Natural killer cell treated with Interleukin-12 subunit alpha and Interleukin-12 subunit beta and Interleukin-15 and Interleukin-18, amount 100 ng/mL, for 72 hours (primary cell): ENCODE measurements around the gene RGS7BP. TPM values are rescaled to one million over a fixed set of nuclear protein-coding genes. Genes with fewer than 3 reads are reported as not detected.

Source experiments
- ATAC-seq, 2 donors: fragments of 150-1000 bp; cut with Tn5 transposase in 1 of 2; sonication (Bioruptor Pico), chemical (Tn5 transposase) in 1 of 2; 2 replicates each; pipeline ENCODE4 v1.10.0; 2021
- DNase-seq: peaks from one replicate; pipeline ENCODE4 v3.0.0; 2022; ENCODE audit warnings: low spot score
- H3K27ac Mint-ChIP-seq, 2 donors: 1 replicate in 1 of 2; 2 replicates in 1 of 2; pipeline ENCODE4 v1.8.0; 2022; ENCODE audit warnings: mixed read lengths in 2 of 2, mild to moderate bottlenecking in 1 of 2, moderate library complexity in 1 of 2
- H3K27me3 Mint-ChIP-seq, 2 donors: 1 replicate in 1 of 2; 2 replicates in 1 of 2; pipeline ENCODE4 v1.8.0; 2022; ENCODE audit warnings: mixed read lengths in 2 of 2
- H3K36me3 Mint-ChIP-seq: one replicate; pipeline ENCODE4 v1.8.0; 2022; ENCODE audit warnings: mixed read lengths
- H3K4me1 Mint-ChIP-seq, 2 donors: 1 replicate in 1 of 2; 2 replicates in 1 of 2; pipeline ENCODE4 v1.8.0; 2022; ENCODE audit warnings: low read depth in 2 of 2, mixed read lengths in 2 of 2, mild to moderate bottlenecking in 1 of 2
- H3K4me3 Mint-ChIP-seq: one replicate; pipeline ENCODE4 v1.8.0; 2022; ENCODE audit warnings: mixed read lengths
- H3K9me3 Mint-ChIP-seq: 2 replicates; pipeline ENCODE4 v1.8.0; 2022; ENCODE audit warnings: mixed read lengths
- total RNA-seq, 2 donors: library from RNA; stranded (reverse); gene quantifications; one replicate each; pipeline ENCODE4 v1.2.3, GENCODE V29; 2022

RGS7BP gene
- total RNA-seq = not detected

DNA sequence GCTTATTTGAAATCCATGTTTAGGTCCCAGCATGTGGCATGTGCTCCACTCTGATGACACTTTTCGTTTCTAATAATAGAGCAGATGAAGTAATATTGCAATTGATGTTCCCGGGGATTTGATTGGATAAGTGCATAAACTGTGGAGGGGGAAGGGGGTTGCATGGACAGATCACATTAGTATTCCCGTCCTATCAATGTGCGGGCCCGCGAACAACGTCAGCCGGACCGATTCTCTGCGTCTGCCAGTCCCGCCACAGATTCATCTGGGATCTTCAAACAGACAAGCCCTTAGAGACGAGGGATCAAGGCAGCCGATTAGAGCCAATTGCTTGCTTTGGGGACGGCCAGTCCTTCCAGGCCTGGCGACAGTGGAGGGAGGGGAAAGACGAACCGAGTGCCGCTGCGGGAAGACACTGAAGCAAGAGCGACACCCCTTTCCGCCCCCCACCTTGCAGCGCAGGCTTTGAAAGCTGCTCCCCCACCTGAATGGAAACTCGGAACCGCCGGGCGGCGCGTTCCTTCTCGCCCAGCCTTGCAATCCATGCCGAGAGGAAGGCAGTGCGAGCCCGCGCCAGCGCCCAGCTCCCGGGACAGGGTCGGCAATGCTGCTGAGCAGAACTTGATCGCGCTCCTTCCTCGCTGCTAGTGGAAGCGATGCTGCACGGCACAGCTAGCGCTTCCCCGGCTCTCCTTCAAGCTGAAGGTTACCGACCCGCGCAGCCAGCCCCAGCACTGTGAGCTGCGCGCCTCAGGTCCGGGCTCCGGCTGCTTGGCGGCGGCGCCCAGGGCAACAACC lies at the start of gene RGS7BP:
Gene RGS7BP, plus strand, starts transcription at position 247 of the 798 bp plus-strand sequence. CDS start 610 bp downstream, outside the sequence.
- Mint-ChIP-seq H3K27me3 (peaks cover 20 to 40% of the 10 kb centered on the region in 2 donors), H3K27ac (no peak within 1 kb of the TSS), H3K4me3 (no peak within 1 kb of the TSS), H3K36me3 (no peaks in the 10 kb centered on the region), H3K9me3 (peaks cover 3% of the 10 kb centered on the region), H3K4me1 (no peaks in the 10 kb centered on the region)
- no peak for ATAC-seq
- DNase-seq = no peak

- ATAC-seq (no peak), DNase-seq (no peak)
- H3K4me3 Mint-ChIP-seq = no peak overlapping the region
- no peaks in the 10 kb centered on the region for H3K27me3 Mint-ChIP-seq
- peaks cover 29% of the 10 kb centered on the region for H3K9me3 Mint-ChIP-seq
- no peak overlapping the region for H3K27ac Mint-ChIP-seq
- no peaks in the 10 kb centered on the region for H3K4me1 Mint-ChIP-seq
- H3K36me3 Mint-ChIP-seq = peaks cover 5% of the 10 kb centered on the region
Observed at GRCh38 chr5:64457846-64458245, 48.0 kb upstream of the RGS7BP start.

DNA sequence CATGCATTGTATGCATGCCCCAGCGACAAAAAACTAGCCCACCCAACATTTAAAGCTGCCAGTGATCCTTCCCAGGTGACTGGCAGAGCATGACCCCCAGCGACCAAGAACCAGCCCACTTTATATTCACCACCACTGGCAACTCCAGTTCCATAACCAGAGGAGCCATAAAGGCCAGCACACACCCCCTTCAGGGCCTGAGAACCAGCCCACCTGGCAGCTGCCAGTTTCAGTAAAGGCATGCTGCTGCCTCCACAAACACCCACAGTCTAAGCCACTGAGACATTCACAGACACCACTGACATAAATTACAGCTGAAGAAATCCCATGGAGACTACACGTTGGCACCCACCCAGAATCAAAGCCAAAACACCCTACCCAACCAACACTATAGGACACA lies 46.9 kb upstream of the RGS7BP start:
- no peak for DNase-seq
- ATAC-seq = no peak
- Mint-ChIP-seq H3K4me1 (no peaks in the 10 kb centered on the region), H3K4me3 (no peak overlapping the region), H3K27ac (no peak overlapping the region), H3K36me3 (peaks cover 5% of the 10 kb centered on the region), H3K9me3 (peaks cover 33% of the 10 kb centered on the region), H3K27me3 (no peaks in the 10 kb centered on the region)

DNA sequence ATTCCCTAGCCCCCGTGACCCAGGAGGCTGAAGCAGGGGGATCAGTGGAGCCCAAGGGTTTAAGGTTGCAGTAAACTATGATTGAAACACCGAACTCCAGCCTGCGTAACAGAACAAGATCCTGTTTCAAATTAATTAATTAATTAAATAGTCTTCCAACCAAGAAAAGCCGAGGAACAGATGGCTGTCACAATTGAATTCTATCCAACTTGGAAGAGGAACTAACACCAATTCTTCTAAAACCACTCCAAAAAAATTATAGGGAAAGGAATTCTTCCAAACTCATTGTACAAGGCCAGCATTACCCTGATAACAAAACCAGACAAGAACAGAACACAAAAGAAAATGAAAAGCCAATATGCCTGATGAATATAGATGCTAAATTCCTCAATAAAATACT lies 43.4 kb upstream of the RGS7BP start:
- H3K9me3 Mint-ChIP-seq = peaks cover 33% of the 10 kb centered on the region

GRCh38 chr5:64486163-64486562 lies 19.7 kb upstream of the RGS7BP start:
- H3K27ac Mint-ChIP-seq = no peak overlapping the region
- H3K4me3 Mint-ChIP-seq = no peak overlapping the region
- no peaks in the 10 kb centered on the region for H3K27me3 Mint-ChIP-seq
- no peak for DNase-seq
- peaks cover 19% of the 10 kb centered on the region for H3K9me3 Mint-ChIP-seq
- H3K4me1 Mint-ChIP-seq = no peaks in the 10 kb centered on the region
- peaks cover 4% of the 10 kb centered on the region for H3K36me3 Mint-ChIP-seq
- ATAC-seq = no peak

More for the DNA sequence above, 43.4 kb upstream of the RGS7BP start:
- DNase-seq (no peak), ATAC-seq (no peak)
- Mint-ChIP-seq H3K4me3 (no peak overlapping the region), H3K36me3 (peaks cover 5% of the 10 kb centered on the region), H3K27ac (no peak overlapping the region), H3K4me1 (no peaks in the 10 kb centered on the region), H3K27me3 (no peaks in the 10 kb centered on the region)

GRCh38 chr5:64487283-64487682 lies 18.5 kb upstream of the RGS7BP start:
- Mint-ChIP-seq H3K27ac (no peak overlapping the region), H3K4me3 (no peak overlapping the region), H3K27me3 (no peaks in the 10 kb centered on the region), H3K9me3 (peaks cover 21% of the 10 kb centered on the region), H3K36me3 (peaks cover 4% of the 10 kb centered on the region), H3K4me1 (no peaks in the 10 kb centered on the region)
- ATAC-seq = no peak
- no peak for DNase-seq

DNA sequence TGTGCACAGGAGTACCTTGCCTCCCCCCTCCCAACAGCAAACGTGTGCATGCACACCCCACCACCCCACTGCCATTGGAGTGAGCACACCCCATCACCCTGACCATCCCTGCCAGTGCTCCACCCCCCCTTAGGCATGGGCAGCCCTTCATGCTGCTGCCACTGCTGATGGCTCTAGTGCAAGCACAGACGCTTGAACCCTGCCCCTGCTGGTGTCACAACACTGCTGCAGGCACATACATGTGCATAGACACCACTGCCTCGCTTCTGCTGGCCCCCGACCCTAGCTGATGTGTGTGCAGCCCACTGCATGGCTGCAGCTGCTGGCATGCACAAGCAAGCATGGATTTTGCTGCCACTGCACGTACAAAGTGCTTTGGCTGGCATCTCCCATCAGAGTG lies 16.0 kb upstream of the RGS7BP start:
- Mint-ChIP-seq H3K27me3 (no peaks in the 10 kb centered on the region), H3K9me3 (peaks cover 18% of the 10 kb centered on the region), H3K36me3 (peaks cover 4% of the 10 kb centered on the region), H3K4me3 (no peak overlapping the region), H3K27ac (no peak overlapping the region), H3K4me1 (no peaks in the 10 kb centered on the region)
- DNase-seq (no peak), ATAC-seq (no peak)

GRCh38 chr5:64497386-64497785 lies 8.4 kb upstream of the RGS7BP start:
- ATAC-seq = no peak
- no peak overlapping the region for H3K4me3 Mint-ChIP-seq
- peaks cover 3% of the 10 kb centered on the region for H3K9me3 Mint-ChIP-seq
- DNase-seq = no peak
- no peaks in the 10 kb centered on the region for H3K4me1 Mint-ChIP-seq
- H3K36me3 Mint-ChIP-seq = no peaks in the 10 kb centered on the region
- no peak overlapping the region for H3K27ac Mint-ChIP-seq
- H3K27me3 Mint-ChIP-seq = no peaks in the 10 kb centered on the region

- Mint-ChIP-seq H3K4me1 (no peaks in the 10 kb centered on the region), H3K36me3 (no peaks in the 10 kb centered on the region), H3K27me3 (peaks cover 18 to 20% of the 10 kb centered on the region in 2 donors), H3K27ac (no peak overlapping the region), H3K4me3 (no peak overlapping the region), H3K9me3 (peaks cover 7% of the 10 kb centered on the region)
- ATAC-seq (no peak), DNase-seq (no peak)
Observed at GRCh38 chr5:64502196-64502595, 3.6 kb upstream of the RGS7BP start.

DNA sequence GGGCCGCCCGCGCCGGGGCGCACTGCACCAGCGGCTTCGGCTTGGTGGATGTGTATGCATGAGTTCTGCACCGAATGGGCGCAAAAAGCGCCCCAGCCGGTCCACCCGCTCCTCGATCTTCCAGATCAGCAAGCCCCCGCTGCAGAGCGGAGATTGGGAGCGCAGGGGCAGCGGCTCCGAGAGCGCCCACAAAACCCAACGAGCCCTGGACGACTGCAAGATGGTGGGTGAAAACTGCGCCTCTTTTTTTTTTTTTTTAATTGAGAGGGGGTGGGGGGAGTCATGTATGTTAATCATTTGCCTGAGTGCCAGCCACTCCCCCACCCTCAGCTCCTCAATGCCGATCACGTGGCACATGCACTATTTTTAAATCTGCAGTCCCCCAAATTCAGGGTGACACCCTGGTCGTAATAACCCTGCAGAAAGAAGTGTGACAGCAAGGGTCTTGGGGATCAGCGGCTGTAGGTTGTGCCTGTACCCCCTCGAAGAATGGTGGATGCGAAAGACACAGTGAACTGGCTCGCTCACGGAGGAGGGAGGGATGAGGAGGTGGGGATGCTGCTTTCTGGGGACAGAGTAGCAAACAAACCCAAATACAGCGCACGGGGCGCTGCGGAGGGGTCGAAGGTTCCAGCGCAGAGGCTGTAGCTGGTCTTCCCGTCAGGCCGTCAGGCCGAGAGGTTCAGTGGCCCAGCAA lies 900 bp downstream of the RGS7BP start:
- Mint-ChIP-seq H3K4me1 (no peaks in the 10 kb centered on the region), H3K36me3 (no peaks in the 10 kb centered on the region), H3K9me3 (peaks cover 3% of the 10 kb centered on the region), H3K27ac (no peak overlapping the region), H3K4me3 (no peak overlapping the region), H3K27me3 (peaks cover 20 to 40% of the 10 kb centered on the region in 2 donors)
- DNase-seq = no peak
- ATAC-seq = no peak

- no peak for ATAC-seq
- Mint-ChIP-seq H3K27me3 (peaks cover 20 to 40% of the 10 kb centered on the region in 2 donors), H3K36me3 (no peaks in the 10 kb centered on the region), H3K4me1 (no peaks in the 10 kb centered on the region), H3K27ac (no peak overlapping the region), H3K4me3 (no peak overlapping the region), H3K9me3 (peaks cover 3% of the 10 kb centered on the region)
- no peak for DNase-seq
Observed at GRCh38 chr5:64507264-64507605, 1.4 kb downstream of the RGS7BP start.

DNA sequence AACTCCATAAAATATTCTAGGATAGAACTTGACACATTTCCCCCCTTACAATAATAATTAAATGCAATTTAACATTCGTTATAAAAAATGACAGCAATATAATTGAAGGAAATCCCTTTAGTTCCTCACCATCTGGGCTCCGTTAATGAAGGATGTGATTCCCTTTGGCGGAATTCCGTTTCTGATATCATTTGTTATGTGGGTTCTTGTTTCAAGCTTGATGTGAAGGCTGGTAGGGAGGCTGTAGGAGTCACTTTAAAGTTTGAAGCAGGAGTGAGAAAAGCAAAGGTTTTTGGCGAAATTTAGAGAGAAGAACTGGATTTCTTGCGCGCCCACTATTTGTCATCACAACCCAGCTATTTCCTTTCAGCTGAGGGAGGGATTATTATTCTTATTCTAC lies 4.0 kb downstream of the RGS7BP start:
- no peaks in the 10 kb centered on the region for H3K36me3 Mint-ChIP-seq

GRCh38 chr5:64513492-64513891 lies 7.7 kb downstream of the RGS7BP start:
- Mint-ChIP-seq H3K27ac (no peak overlapping the region), H3K4me3 (no peak overlapping the region), H3K9me3 (no peaks in the 10 kb centered on the region), H3K36me3 (no peaks in the 10 kb centered on the region), H3K4me1 (no peaks in the 10 kb centered on the region), H3K27me3 (peaks cover 0 to 11% of the 10 kb centered on the region in 2 donors)
- DNase-seq (no peak), ATAC-seq (no peak)

More for the DNA sequence above, 4.0 kb downstream of the RGS7BP start:
- Mint-ChIP-seq H3K27me3 (peaks cover 12 to 32% of the 10 kb centered on the region in 2 donors), H3K4me1 (no peaks in the 10 kb centered on the region), H3K27ac (no peak overlapping the region), H3K4me3 (no peak overlapping the region), H3K9me3 (no peaks in the 10 kb centered on the region)
- no peak for DNase-seq
- ATAC-seq = no peak

- no peaks in the 10 kb centered on the region for H3K36me3 Mint-ChIP-seq
- no peak for ATAC-seq
- no peak for DNase-seq
- H3K4me3 Mint-ChIP-seq = no peak overlapping the region
- H3K27me3 Mint-ChIP-seq = peaks cover 0 to under 1% of the 10 kb centered on the region in 2 donors
- H3K4me1 Mint-ChIP-seq = no peaks in the 10 kb centered on the region
- H3K9me3 Mint-ChIP-seq = no peaks in the 10 kb centered on the region
- H3K27ac Mint-ChIP-seq = no peak overlapping the region
Observed at GRCh38 chr5:64514612-64515011, 8.8 kb downstream of the RGS7BP start.
